Calu3 (cell line): ENCODE results near the gene NDST3. TPM values are rescaled to one million over a fixed set of nuclear protein-coding genes. Genes with fewer than 3 reads are reported as not detected.

Experiments used
- BruUV-seq: library from RNA; stranded (reverse); fragments of 400-500 nt; replicated peaks from 2 replicates; lab custom pipeline; 2021; lab: Mats Ljungman, UMichigan
- CTCF ChIA-PET: fragments of 300-600 bp; sonication (Branson Sonifier 250); formaldehyde crosslinking; loops from one replicate; lab custom pipeline; 2022; ENCODE audit warnings: antibody characterized with exemption; lab: Charles Lee
- DNase-seq: peaks from one replicate; pipeline ENCODE4 v3.0.0; 2022
- H3K27ac Mint-ChIP-seq: one replicate; pipeline ENCODE4 v1.8.0; 2022; ENCODE audit warnings: mixed read lengths; ENCODE audit not compliant: unreplicated experiment
- H3K27me3 Mint-ChIP-seq: one replicate; pipeline ENCODE4 v1.8.0; 2022; ENCODE audit warnings: mixed read lengths; ENCODE audit not compliant: unreplicated experiment
- H3K36me3 Mint-ChIP-seq: one replicate; pipeline ENCODE4 v1.8.0; 2022; ENCODE audit warnings: mild to moderate bottlenecking, moderate library complexity, mixed read lengths; ENCODE audit not compliant: insufficient read depth, unreplicated experiment
- H3K4me1 Mint-ChIP-seq: one replicate; pipeline ENCODE4 v1.8.0; 2022; ENCODE audit warnings: mild to moderate bottlenecking, low read depth, mixed read lengths; ENCODE audit not compliant: unreplicated experiment
- H3K4me3 Mint-ChIP-seq: one replicate; pipeline ENCODE4 v1.8.0; 2022; ENCODE audit warnings: mild to moderate bottlenecking, low read depth, moderate library complexity, mixed read lengths; ENCODE audit not compliant: unreplicated experiment
- H3K9me3 Mint-ChIP-seq: one replicate; pipeline ENCODE4 v1.8.0; 2022; ENCODE audit warnings: low read depth, mixed read lengths; ENCODE audit not compliant: unreplicated experiment
- CTCF ChIP-seq: fragments of 200-600 bp; IDR thresholded peaks from one replicate; pipeline ENCODE4 v1.8.0; 2022; ENCODE audit warnings: antibody characterized with exemption; ENCODE audit not compliant: unreplicated experiment
- intact Hi-C: fragments of 100-400 bp; cut with micrococcal nuclease; formaldehyde crosslinking; loops from one replicate; pipeline ENCODE4 v1.10.0; 2022; ENCODE audit not compliant: unreplicated experiment
- total RNA-seq: library from RNA; stranded (reverse); gene quantifications from 2 replicates; pipeline ENCODE4 v1.2.3, GENCODE V29; 2022

NDST3 gene
- total RNA-seq, 1 experiment from 2014 or later: 0.12 TPM

- Mint-ChIP-seq H3K27ac (no peak overlapping the region), H3K9me3 (no peaks in the 10 kb centered on the region), H3K27me3 (no peaks in the 10 kb centered on the region), H3K4me1 (no peaks in the 10 kb centered on the region), H3K36me3 (no peaks in the 10 kb centered on the region), H3K4me3 (no peak overlapping the region)
- CTCF ChIA-PET: no interaction called here
- no peak for DNase-seq
- intact Hi-C loops: no loop called here
- BruUV-seq: no TSS peak
- TF ChIP-seq CTCF: no peak
These were observed 51.4 kb downstream of the NDST3 start for GRCh38 chr4:118085700-118086099.

- H3K36me3 Mint-ChIP-seq: no peaks in the 10 kb centered on the region
- intact Hi-C loops: no loop called here
- no peak overlapping the region for H3K4me3 Mint-ChIP-seq
- no TSS peak for BruUV-seq
- H3K4me1 Mint-ChIP-seq: no peaks in the 10 kb centered on the region
- TF ChIP-seq CTCF: no peak
- H3K9me3 Mint-ChIP-seq: no peaks in the 10 kb centered on the region
- DNase-seq: peak; percentile 1
- H3K27ac Mint-ChIP-seq: no peak overlapping the region
- CTCF ChIA-PET: no interaction called here
- no peaks in the 10 kb centered on the region for H3K27me3 Mint-ChIP-seq
These were observed 52.1 kb downstream of the NDST3 start for GRCh38 chr4:118086344-118086743.

GRCh38 chr4:118087366-118087765 is 53.1 kb downstream of the NDST3 start:
- H3K9me3 Mint-ChIP-seq: no peaks in the 10 kb centered on the region
- no peaks in the 10 kb centered on the region for H3K36me3 Mint-ChIP-seq
- CTCF ChIA-PET: interaction anchor here (0.6 to 1.1 kb wide), 2 partner anchors 13 to 57 kb away, joined by 3 to 9 read pairs; no protein-coding TSS in a partner anchor
- H3K27ac Mint-ChIP-seq: no peak overlapping the region
- no TSS peak for BruUV-seq
- intact Hi-C loops: no loop called here
- no peak for DNase-seq
- H3K4me3 Mint-ChIP-seq: no peak overlapping the region
- no peak for TF ChIP-seq CTCF
- H3K27me3 Mint-ChIP-seq: no peaks in the 10 kb centered on the region
- no peaks in the 10 kb centered on the region for H3K4me1 Mint-ChIP-seq

- no peaks in the 10 kb centered on the region for H3K36me3 Mint-ChIP-seq
- TF ChIP-seq CTCF: no peak
- H3K27me3 Mint-ChIP-seq: no peaks in the 10 kb centered on the region
- H3K27ac Mint-ChIP-seq: no peak overlapping the region
- H3K4me1 Mint-ChIP-seq: no peaks in the 10 kb centered on the region
- CTCF ChIA-PET: no interaction called here
- intact Hi-C loops: no loop called here
- DNase-seq: no peak
- no peaks in the 10 kb centered on the region for H3K9me3 Mint-ChIP-seq
- no TSS peak for BruUV-seq
- no peak overlapping the region for H3K4me3 Mint-ChIP-seq
These were observed 64.8 kb downstream of the NDST3 start for GRCh38 chr4:118099106-118099505.
